Lung (tissue), 12 donors: ENCODE data around the gene HS6ST3. TPM values are rescaled to one million over a fixed set of nuclear protein-coding genes. Genes with fewer than 3 reads are reported as not detected.

Experiments used
- ATAC-seq: fragments of 200-7000 bp; cut with Tn5 transposase; one replicate; pipeline ENCODE4 v1.9.1; 2020; ENCODE audit warnings: moderate number of reproducible peaks; ENCODE audit not compliant: insufficient read depth, low FRiP score
- DNase-seq, 3 donors: peaks; one replicate each; pipeline ENCODE4 v3.0.0-alpha.2; 2013 to 2017
- H3K27ac ChIP-seq, 2 donors: one replicate each; pipeline ENCODE4 v1.5.1; 2013; ENCODE audit warnings: mild to moderate bottlenecking in 2 of 2, moderate library complexity in 2 of 2, control low read depth in 1 of 2, inconsistent platforms in 1 of 2, low read depth in 1 of 2, low read length in 1 of 2
- H3K27me3 ChIP-seq, 3 donors: one replicate each; pipeline ENCODE4 v1.5.1; 2013; ENCODE audit warnings: low read length in 2 of 3; ENCODE audit not compliant: control insufficient read depth in 3 of 3, insufficient read depth in 3 of 3
- H3K36me3 ChIP-seq, 4 donors: one replicate each; pipeline ENCODE4 v1.5.1; 2013; ENCODE audit warnings: low read length in 4 of 4, mild to moderate bottlenecking in 1 of 4, moderate library complexity in 1 of 4; ENCODE audit not compliant: control insufficient read depth in 4 of 4, insufficient read depth in 4 of 4
- H3K4me1 ChIP-seq, 5 donors: one replicate each; pipeline ENCODE4 v1.5.1; 2013; ENCODE audit warnings: low read length in 5 of 5, mild to moderate bottlenecking in 2 of 5, moderate library complexity in 1 of 5; ENCODE audit not compliant: control insufficient read depth in 5 of 5, insufficient read depth in 5 of 5
- H3K4me3 ChIP-seq: one replicate; pipeline ENCODE4 v1.5.1; 2013; ENCODE audit warnings: mild to moderate bottlenecking, control low read depth, moderate library complexity
- H3K9ac ChIP-seq, 2 donors: one replicate each; pipeline ENCODE4 v1.5.1; 2013; ENCODE audit warnings: low read length in 2 of 2, control low read depth in 1 of 2; ENCODE audit not compliant: insufficient read depth in 1 of 2
- H3K9me3 ChIP-seq, 4 donors: one replicate each; pipeline ENCODE4 v1.5.1; 2013; ENCODE audit warnings: low read length in 3 of 4, mild to moderate bottlenecking in 1 of 4, moderate library complexity in 1 of 4; ENCODE audit not compliant: control insufficient read depth in 4 of 4, insufficient read depth in 3 of 4
- WGBS, 2 donors: extraction: QIAGEN DNeasy Blood & Tissue Kit; methylation state at CpG; one replicate each; pipeline ENCODE4 v1.1.7; 2013; 5-methylcytosine and 5-hydroxymethylcytosine counted together
- polyA plus RNA-seq, 2 donors: library from polyadenylated mRNA; stranded (reverse); fragments of 200-250 nt; gene quantifications; one replicate each; pipeline ENCODE4 v1.2.1, GENCODE V29; 2013
- total RNA-seq, 2 donors: library from RNA; depleted of rRNA in 1 of 2; stranded (reverse); fragments of >200 nt in 1 of 2; gene quantifications; one replicate each; pipeline ENCODE4 v1.2.1, GENCODE V29; 2014 to 2021
- TF ChIP-seq, protein P1 (sequence below): IDR thresholded peaks from 2 replicates; pipeline ENCODE4 v1.5.1; 2012; ENCODE audit warnings: mild to moderate bottlenecking; ENCODE audit errors: control extremely low read depth, extremely low read depth
- donor health status: control.
- donor health status: control.
- donor health status: Bipolar disorder and iron deficiency.
- donor health status: healthy.
- donor health status: DM: yes; HTN: yes; CAD: no.

HS6ST3 gene
- total and polyA plus RNA-seq, 4 donors = 0.01 to 0.17 (median 0.04) TPM

DNA sequence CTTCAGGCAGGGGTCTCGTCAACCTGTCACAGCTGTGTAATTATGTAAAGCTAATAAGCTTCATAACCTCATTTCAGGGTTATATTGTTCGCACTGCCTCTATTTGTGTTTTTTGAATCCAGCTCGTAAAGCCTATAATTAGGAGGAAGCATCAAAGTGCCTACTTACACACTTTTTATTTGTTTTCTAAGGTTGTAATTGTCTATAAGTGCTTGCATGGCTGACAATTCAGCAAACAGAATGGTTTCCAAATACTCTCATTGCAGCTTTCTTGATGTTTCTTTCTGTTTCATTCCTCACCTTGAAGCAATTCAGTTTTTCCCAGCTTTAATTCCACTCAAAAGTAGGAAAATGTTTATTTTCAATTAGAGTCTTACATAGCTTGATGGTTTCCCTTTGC, 336.3 kb downstream of the HS6ST3 start:
- H3K27ac ChIP-seq = no peak overlapping the region
- no peak overlapping the region for H3K9ac ChIP-seq
- peaks cover 0 to 27% (median 0%) of the 10 kb centered on the region in 5 donors for H3K4me1 ChIP-seq
- peaks cover 0 to 3% (median 0%) of the 10 kb centered on the region in 4 donors for H3K9me3 ChIP-seq
- no peak for ATAC-seq
- TF ChIP-seq, protein P1, sequence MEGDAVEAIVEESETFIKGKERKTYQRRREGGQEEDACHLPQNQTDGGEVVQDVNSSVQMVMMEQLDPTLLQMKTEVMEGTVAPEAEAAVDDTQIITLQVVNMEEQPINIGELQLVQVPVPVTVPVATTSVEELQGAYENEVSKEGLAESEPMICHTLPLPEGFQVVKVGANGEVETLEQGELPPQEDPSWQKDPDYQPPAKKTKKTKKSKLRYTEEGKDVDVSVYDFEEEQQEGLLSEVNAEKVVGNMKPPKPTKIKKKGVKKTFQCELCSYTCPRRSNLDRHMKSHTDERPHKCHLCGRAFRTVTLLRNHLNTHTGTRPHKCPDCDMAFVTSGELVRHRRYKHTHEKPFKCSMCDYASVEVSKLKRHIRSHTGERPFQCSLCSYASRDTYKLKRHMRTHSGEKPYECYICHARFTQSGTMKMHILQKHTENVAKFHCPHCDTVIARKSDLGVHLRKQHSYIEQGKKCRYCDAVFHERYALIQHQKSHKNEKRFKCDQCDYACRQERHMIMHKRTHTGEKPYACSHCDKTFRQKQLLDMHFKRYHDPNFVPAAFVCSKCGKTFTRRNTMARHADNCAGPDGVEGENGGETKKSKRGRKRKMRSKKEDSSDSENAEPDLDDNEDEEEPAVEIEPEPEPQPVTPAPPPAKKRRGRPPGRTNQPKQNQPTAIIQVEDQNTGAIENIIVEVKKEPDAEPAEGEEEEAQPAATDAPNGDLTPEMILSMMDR = no peak
- WGBS, 2 donors = 66 to 87% methylated on average over 3 of the region's 3 CpGs
- no peaks in the 10 kb centered on the region for H3K36me3 ChIP-seq
- no peaks in the 10 kb centered on the region for H3K27me3 ChIP-seq
- DNase-seq = no peak
- H3K4me3 ChIP-seq = no peak overlapping the region

DNA sequence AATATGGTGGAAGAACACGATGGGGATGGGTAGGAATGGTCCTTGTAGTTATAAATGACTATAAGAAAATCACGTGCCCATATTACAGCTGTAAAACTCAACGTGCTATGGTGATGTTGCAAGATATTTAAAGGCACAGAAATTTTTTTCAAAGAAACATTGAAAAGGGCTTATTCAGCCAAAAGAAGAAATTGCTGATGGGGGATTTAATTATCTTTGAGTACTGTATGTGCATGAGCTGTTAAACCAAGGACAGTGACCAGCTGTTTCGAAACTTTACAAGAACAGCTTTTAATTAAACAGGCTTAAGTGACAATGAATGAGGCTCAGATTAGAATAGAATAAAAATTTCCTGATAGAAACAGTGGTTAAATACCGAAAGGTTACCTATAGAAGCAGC, 339.0 kb downstream of the HS6ST3 start:
- no peak overlapping the region for H3K4me3 ChIP-seq
- H3K27me3 ChIP-seq = no peaks in the 10 kb centered on the region
- no peak overlapping the region for H3K9ac ChIP-seq
- TF ChIP-seq, protein P1 = no peak
- H3K27ac ChIP-seq = no peak overlapping the region
- DNase-seq (peak; percentile 37 to 91 (median 90)), ATAC-seq (no peak)
- H3K9me3 ChIP-seq = peaks cover 0 to 3% (median 0%) of the 10 kb centered on the region in 4 donors
- peaks cover 0 to 19% (median 0%) of the 10 kb centered on the region in 5 donors for H3K4me1 ChIP-seq
- WGBS, 2 donors = 73 to 79% methylated on average over 5 of the region's 5 CpGs
- H3K36me3 ChIP-seq = no peaks in the 10 kb centered on the region

DNA sequence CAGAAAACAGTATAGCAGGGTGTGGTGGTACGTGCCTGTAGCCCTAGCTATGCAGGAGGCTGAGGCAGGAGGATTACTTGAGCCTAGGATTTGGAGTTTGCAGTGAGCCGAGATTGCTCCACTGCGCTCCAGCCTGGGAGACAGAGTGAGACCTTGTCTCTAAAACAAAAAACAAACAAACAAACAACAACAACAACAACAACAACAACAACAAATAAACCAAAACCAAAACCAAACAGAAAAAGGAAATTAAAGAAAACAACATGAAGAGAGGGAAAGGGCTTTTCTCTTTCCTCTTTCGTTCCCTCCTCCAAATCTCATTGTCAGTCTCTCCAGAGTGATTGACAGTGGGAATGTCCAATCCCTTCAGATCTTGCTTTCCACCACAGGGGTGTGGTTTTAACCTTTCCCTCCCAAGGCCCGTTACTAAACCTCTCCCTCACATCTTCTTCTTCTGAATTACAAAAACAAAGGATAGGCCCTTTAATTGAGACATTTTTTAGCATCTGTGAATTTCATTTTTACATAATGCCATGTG, 341.2 kb downstream of the HS6ST3 start:
- H3K9me3 ChIP-seq = peaks cover 0 to 3% (median 0%) of the 10 kb centered on the region in 4 donors
- ATAC-seq (no peak), DNase-seq (no peak)
- no peaks in the 10 kb centered on the region for H3K27me3 ChIP-seq
- H3K27ac ChIP-seq = no peak overlapping the region
- H3K36me3 ChIP-seq = no peaks in the 10 kb centered on the region
- TF ChIP-seq, protein P1 = no peak
- H3K4me1 ChIP-seq = peaks cover 0 to 15% (median 0%) of the 10 kb centered on the region in 5 donors
- H3K9ac ChIP-seq = no peak overlapping the region
- H3K4me3 ChIP-seq = no peak overlapping the region
- 86 to 87% methylated on average over 5 of the region's 5 CpGs for WGBS, 2 donors

DNA sequence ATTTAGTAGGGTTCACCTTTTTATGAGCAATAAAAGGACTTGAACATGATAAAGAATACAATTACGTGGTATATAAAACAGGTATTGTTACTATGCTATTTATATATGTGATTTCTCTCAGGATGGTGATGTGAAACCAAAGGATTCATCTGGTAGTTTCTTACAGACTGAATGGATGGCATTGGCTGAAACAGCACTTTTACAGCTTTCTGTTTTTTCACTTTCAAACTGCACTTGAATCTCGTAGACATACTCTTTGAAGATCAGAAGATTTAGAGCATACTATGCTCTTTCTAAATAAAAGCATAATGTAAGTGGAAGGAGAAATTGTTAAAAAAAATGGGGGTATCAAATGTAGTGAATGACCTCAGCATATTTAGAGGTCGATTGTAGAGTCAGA, 354.8 kb downstream of the HS6ST3 start:
- no peaks in the 10 kb centered on the region for H3K9me3 ChIP-seq
- H3K27me3 ChIP-seq = no peaks in the 10 kb centered on the region
- no peak for ATAC-seq
- no peak for DNase-seq
- H3K4me3 ChIP-seq = no peak overlapping the region
- no peak overlapping the region for H3K9ac ChIP-seq
- TF ChIP-seq, protein P1 = no peak
- WGBS, 2 donors = 55 to 68% methylated on average over 3 of the region's 3 CpGs
- no peak overlapping the region for H3K27ac ChIP-seq
- H3K36me3 ChIP-seq = no peaks in the 10 kb centered on the region
- peaks cover 0 to under 1% (median 0%) of the 10 kb centered on the region in 5 donors for H3K4me1 ChIP-seq
